OCI-LY3 (cell line): Measurements from ENCODE around the gene CAV2.

Source experiments
- H2AFZ ChIP-seq: fragments of 200-600, 300-600 bp; shearing (Covaris generic); 2 replicates; pipeline ENCODE4 v1.6.0; 2014; ENCODE audit warnings: antibody characterized with exemption, low read depth, low read length
- H3K27ac ChIP-seq: fragments of 200-600, 300-600 bp; sonication (generic); 2 replicates; pipeline ENCODE4 v1.5.1; 2014; ENCODE audit warnings: mild to moderate bottlenecking, low read length, moderate library complexity, mixed read lengths
- H3K27me3 ChIP-seq: fragments of 200-600, 300-600 bp; sonication (generic); 2 replicates; pipeline ENCODE4 v1.6.1; 2014; ENCODE audit warnings: low read depth, low read length, mixed read lengths
- H3K36me3 ChIP-seq: fragments of 200-600, 300-600 bp; sonication (generic); replicated peaks from 2 replicates; pipeline ENCODE3; 2014; ENCODE audit warnings: low read depth, low read length, mixed read lengths
- H3K4me1 ChIP-seq: fragments of 300-600, 200-600 bp; sonication (generic); 2 replicates; pipeline ENCODE4 v1.6.1; 2014; ENCODE audit warnings: low read length, mixed read lengths
- H3K4me2 ChIP-seq: fragments of 200-600, 300-600 bp; sonication (generic); 2 replicates; pipeline ENCODE4 v1.6.1; 2014; ENCODE audit warnings: low read length, mixed read lengths
- H3K4me3 ChIP-seq: fragments of 300-600, 200-600 bp; sonication (generic); 2 replicates; pipeline ENCODE4 v1.5.1; 2014; ENCODE audit warnings: antibody characterized with exemption, mild to moderate bottlenecking, low read length, moderate library complexity
- H3K79me2 ChIP-seq: fragments of 300-600, 200-600 bp; shearing (Covaris generic); 2 replicates; pipeline ENCODE4 v1.6.1; 2014; ENCODE audit warnings: mild to moderate bottlenecking, low read length, mixed read lengths
- H3K9ac ChIP-seq: fragments of 300-600, 200-600 bp; shearing (Covaris generic); 2 replicates; pipeline ENCODE4 v1.6.0; 2014; ENCODE audit warnings: mild to moderate bottlenecking, low read length, moderate library complexity
- H3K9me3 ChIP-seq: fragments of 200-600, 300-600 bp; shearing (Covaris generic); 2 replicates; pipeline ENCODE4 v1.6.1; 2014; ENCODE audit warnings: low read length, mixed read lengths; ENCODE audit not compliant: insufficient read depth
- H4K20me1 ChIP-seq: fragments of 200-600, 300-600 bp; sonication (generic); 2 replicates; pipeline ENCODE4 v1.6.1; 2016; ENCODE audit warnings: low read length, mixed read lengths; ENCODE audit not compliant: insufficient read depth
- CTCF ChIP-seq: fragments of 200-600, 300-600 bp; sonication (generic); IDR thresholded peaks from 2 replicates; pipeline ENCODE4 v1.5.1; 2014; ENCODE audit warnings: antibody characterized with exemption, low read length, low read depth
- EZH2phosphoT487 ChIP-seq: fragments of 200-600 bp; shearing (Covaris generic); IDR thresholded peaks from 2 replicates; pipeline ENCODE4 v1.6.1; 2018; ENCODE audit warnings: antibody characterized with exemption, mixed run types, low read depth

The CAV2 gene

GRCh38 chr7:116505278-116505677 is 5.7 kb downstream of the CAV2 start:
- Histone ChIP-seq H3K4me1 (peaks cover 12% of the 10 kb centered on the region), H2AFZ (no peak overlapping the region), H3K4me2 (no peak overlapping the region), H3K27ac (no peak overlapping the region), H3K79me2 (no peaks in the 10 kb centered on the region), H3K36me3 (no peaks in the 10 kb centered on the region), H3K9ac (no peak overlapping the region), H3K27me3 (no peaks in the 10 kb centered on the region), H3K9me3 (no peaks in the 10 kb centered on the region), H4K20me1 (no peaks in the 10 kb centered on the region), H3K4me3 (no peak overlapping the region)
- TF ChIP-seq CTCF (no peak), EZH2phosphoT487 (no peak)

DNA sequence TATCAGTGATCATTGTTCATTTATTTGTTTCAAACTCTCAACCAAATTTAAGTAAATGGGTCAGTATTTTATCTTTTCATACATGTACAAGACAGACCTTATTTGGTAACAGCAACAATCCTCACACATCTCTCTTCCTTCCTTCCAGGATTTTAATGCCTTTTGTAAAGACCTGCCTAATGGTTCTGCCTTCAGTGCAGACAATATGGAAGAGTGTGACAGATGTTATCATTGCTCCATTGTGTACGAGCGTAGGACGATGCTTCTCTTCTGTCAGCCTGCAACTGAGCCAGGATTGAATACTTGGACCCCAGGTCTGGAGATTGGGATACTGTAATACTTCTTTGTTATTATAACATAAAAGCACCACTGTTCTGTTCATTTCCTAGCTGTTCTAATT is 6.3 kb downstream of the CAV2 start:
- no peaks in the 10 kb centered on the region for H3K36me3 ChIP-seq
- no peak overlapping the region for H2AFZ ChIP-seq

DNA sequence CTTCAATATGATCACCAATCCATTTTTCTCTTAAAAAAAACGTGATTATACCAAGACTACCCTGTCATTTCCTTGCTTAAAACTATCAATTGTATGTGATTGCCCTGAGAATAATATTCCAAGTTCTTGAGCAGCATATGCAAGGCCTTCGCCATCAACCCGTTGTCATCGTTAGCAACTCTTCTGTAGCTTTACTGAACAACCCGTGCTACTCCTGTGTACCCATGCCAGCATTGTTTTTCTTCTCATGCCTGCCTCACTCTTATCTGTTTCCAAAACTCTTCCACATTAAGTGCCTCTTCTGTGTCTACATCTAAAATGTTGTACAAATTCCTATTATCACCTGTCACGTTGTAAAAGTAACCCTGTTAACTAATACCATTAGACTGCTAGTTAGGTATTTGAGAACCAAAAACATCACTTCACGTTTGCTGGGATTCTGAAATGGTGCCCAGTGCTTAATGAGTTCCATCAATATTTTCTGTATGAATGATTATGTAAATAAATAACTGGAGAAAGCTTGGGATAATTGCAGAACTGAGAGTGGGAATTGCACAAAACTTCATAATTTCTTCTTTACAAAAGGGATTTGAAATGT is 10.5 kb downstream of the CAV2 start:
- Histone ChIP-seq H4K20me1 (no peaks in the 10 kb centered on the region), H3K27ac (no peak overlapping the region), H3K9ac (no peak overlapping the region), H2AFZ (no peak overlapping the region), H3K9me3 (no peaks in the 10 kb centered on the region), H3K36me3 (no peaks in the 10 kb centered on the region), H3K4me2 (no peak overlapping the region), H3K4me3 (no peak overlapping the region), H3K79me2 (no peaks in the 10 kb centered on the region), H3K4me1 (peaks cover 31% of the 10 kb centered on the region), H3K27me3 (no peaks in the 10 kb centered on the region)
- TF ChIP-seq CTCF: no peak
- no peak for TF ChIP-seq EZH2phosphoT487

More for the DNA sequence above, 6.3 kb downstream of the CAV2 start:
- Histone ChIP-seq H3K9me3 (no peaks in the 10 kb centered on the region), H3K9ac (no peak overlapping the region), H3K79me2 (no peaks in the 10 kb centered on the region), H3K4me1 (peaks cover 12% of the 10 kb centered on the region), H3K4me3 (no peak overlapping the region), H3K27ac (no peak overlapping the region), H4K20me1 (no peaks in the 10 kb centered on the region), H3K27me3 (no peaks in the 10 kb centered on the region), H3K4me2 (no peak overlapping the region)
- TF ChIP-seq EZH2phosphoT487: no peak
- TF ChIP-seq CTCF: no peak

- no peak overlapping the region for H3K27ac ChIP-seq
- no peaks in the 10 kb centered on the region for H3K9me3 ChIP-seq
- H3K4me3 ChIP-seq: no peak overlapping the region
- peaks cover 31% of the 10 kb centered on the region for H3K4me1 ChIP-seq
- no peaks in the 10 kb centered on the region for H3K27me3 ChIP-seq
- H3K4me2 ChIP-seq: no peak overlapping the region
- TF ChIP-seq CTCF (no peak), EZH2phosphoT487 (no peak)
- H3K79me2 ChIP-seq: no peaks in the 10 kb centered on the region
- no peak overlapping the region for H3K9ac ChIP-seq
- H2AFZ ChIP-seq: no peak overlapping the region
- H4K20me1 ChIP-seq: no peaks in the 10 kb centered on the region
- H3K36me3 ChIP-seq: no peaks in the 10 kb centered on the region
Observed at GRCh38 chr7:116510795-116511194, 11.3 kb downstream of the CAV2 start.
